Heart left ventricle (tissue), 13 donors: ENCODE results near the gene RBSN.

ENCODE experiments used
- CTCF ChIP-seq, 12 donors: fragments of 200-600 bp; sonication (generic) in 4 of 12; IDR thresholded peaks; one replicate each; pipeline versions ENCODE4 v1.5.0 to v1.8.0; 2018 to 2022; ENCODE audit warnings: antibody characterized with exemption in 12 of 12, mild to moderate bottlenecking in 5 of 12
- POLR2A ChIP-seq, 2 donors: fragments of 450-650 bp; IDR thresholded peaks; one replicate each; pipeline ENCODE4 v1.6.1; 2017; ENCODE audit warnings: antibody characterized with exemption in 2 of 2, mild to moderate bottlenecking in 2 of 2, moderate library complexity in 2 of 2
- donor health status: ischemic (EF 13 %, LVEDD 7.1; RV severe dilation, severe dysfunction).
- donor health status: DM: no; HTN: yes; CAD: no.
- donor health status: DM: no; HTN: no; CAD: no.
- donor health status: ischemic (EF 25% LVEDD 6.9; RV normal size, moderate dysfunction).
- donor health status: ischemic (EF 25% LVEDD 5.7; RV mildly dilated, moderate dysfunction).
- donor health status: ischemic (EF 35%, LVEDD 5.7; RV mildly dilated, moderate dysfunction).
- donor health status: nonischemic (EF 11% LVEDD 7.7; RV severe dilation, severe dysfunction).
- donor health status: DM: yes; HTN: yes; CAD: no.
- donor health status: PGD.
- donor health status: ischemic (EF 29% LVEDD 5.4; RV normal size, mild dysfunction).
- donor health status: nonischemic (EF 23%, LVEDD 6.1; RV moderate dilation, normal function).

- TF ChIP-seq CTCF (IDR thresholded peaks at IDR 0.05) (no peak), POLR2A (IDR thresholded peaks at IDR 0.05) (no peak)
Observed at GRCh38 chr3:15108869-15109268, 9.9 kb upstream of the RBSN start.
